NCI-H1048 (cell line): ENCODE measurements around the gene FOCAD.

Source experiments
- DNase-seq: peaks from one replicate; lab custom pipeline; 2025; lab: John Stamatoyannopoulos, UW

Gene FOCAD

GRCh38 chr9:21016701-21017491 is 332.8 kb downstream of the FOCAD start:
- no peak for DNase-seq

DNA sequence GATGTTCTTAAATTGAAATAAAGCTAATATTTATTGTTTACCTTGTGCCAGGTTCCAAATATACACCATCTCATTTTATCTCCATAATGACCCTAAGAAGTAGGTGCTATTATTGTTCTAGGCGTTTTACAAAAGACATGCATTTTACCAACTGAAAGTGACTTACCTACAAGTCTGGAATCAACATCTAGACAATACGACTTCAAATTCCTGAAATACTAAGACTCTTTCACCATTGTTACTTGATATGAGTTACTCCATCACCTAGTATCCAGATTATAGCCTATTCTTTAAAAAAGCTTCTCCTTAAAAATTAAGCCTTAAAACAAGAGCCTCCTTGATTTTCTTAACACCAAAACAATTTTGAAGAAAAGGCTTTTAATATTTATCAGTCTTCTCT is 334.1 kb downstream of the FOCAD start:
- DNase-seq, result no peak

DNA sequence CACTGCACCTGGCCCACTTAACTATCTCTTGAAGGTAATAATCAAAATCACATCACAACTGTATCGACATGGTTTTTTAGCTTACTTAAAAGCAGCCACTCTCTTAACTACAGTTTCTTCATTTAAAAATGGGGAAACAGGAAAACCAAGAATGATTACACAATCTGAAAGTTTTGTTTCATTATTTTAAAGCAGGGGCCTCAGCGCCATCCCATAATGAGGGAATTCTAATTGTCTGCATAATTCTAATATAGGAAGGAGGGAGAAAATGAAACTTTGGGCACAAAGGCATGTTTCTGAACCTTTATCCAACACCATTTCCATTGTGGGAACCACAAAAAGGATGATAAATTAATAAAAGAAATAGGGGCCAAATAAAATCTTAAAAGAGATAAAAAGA is 339.8 kb downstream of the FOCAD start:
- DNase-seq, result no peak

DNA sequence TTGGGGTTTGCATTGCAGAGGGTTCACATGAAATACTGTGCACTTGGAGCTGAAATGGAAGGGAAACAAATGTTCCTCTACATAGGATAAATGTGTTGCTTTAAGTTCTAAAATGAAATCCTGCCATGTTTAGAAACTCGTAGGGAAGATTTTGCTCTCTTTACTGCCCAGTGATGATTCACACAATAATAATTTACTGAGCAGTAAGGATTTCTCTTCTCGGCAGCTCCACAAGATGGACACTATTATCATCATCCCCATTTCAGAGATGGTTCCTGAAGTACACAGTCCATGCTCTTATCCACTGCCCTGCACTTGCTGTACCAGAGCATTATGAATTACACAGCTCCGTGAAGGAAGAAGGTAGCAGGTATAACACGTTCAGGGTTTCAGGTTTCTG is 343.2 kb downstream of the FOCAD start:
- no peak for DNase-seq

DNA sequence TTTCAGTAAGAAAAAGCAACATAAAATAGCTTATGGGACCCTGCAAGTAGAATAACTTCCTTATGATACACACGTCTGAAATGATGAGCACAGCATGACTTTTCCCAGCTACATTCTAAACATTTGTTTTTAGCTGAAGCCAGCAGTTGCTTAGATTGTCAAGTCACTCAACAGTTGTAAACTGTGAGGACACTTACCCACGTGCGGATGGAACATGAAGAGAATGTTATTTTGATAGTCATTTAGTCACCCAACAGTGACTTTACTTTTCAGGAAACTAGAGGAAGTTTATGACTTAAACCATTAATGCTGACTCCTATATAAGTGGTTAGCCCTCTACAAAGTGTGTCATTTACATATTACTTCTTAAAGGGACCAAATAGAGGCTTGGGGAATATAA is 344.4 kb downstream of the FOCAD start:
- no peak for DNase-seq

- no peak for DNase-seq
Observed at GRCh38 chr9:21029661-21030060, 345.6 kb downstream of the FOCAD start.

DNA sequence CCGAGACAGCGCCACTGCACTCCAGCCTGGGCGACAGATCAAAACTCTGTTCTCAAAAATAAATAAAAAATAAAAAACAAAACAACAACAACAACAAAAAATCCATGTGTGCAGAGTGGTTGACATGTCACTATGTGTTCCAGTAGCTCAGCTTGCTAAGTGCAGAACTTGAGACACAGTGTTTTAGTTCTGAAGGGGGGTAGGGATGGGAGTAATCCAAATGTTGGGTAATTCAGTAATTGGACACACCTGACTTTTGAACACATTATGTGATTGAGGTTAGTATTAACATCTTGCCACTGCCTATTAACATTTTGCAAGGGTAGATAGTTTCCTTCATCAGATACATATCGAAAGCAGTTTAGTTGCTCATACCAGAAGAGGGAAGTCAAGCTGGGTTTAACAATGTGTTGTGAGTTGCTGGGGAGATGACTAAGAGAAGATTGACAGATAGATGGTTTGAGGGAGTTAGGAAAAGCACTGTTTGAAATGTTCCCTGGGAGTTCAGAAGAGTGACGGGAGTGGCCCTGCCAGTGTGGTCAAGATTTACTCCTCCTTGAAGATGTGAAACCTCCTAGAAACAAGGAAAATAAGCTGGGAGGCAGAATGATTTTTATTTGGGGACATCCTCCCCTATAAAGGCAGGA is 346.5 kb downstream of the FOCAD start:
- no peak for DNase-seq

DNA sequence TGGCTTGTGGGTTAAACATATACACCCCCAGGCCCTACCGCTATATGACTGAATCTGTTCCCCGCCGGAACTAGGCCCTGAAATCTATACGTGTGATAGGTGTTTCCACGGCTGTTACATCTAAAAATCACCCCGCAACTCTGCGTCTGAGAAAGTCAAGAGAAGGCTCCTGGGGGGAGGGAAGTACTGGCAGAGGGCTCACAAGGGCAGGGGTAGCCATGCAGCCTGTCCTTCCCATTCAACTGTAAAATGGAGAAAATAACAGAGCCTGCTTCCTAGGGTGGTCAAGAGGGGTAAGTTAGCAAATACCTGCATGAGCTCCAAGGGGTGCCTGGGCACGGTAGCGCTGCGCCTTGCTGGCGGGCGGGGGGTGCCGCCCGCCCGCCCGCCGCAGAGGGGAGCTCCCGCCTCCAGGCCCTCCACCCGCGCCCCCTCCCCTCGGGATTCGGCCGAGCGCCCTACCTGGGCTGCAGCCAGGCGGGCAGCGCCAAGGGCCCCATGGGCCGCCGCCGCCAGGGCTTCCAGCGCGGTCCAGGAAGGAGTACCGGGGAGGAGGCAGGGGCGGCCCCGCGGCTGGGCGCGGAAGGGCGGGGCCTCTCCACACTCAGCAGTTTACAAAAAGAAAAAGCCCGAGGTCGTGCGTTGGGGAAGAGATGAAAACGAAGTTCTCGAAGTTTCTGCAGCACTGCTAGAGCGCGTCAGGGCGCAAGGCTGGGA is 347.2 kb downstream of the FOCAD start, which contains the start of gene HACD4:
Gene HACD4, minus strand, starts transcription at position 550 of the 717 bp plus-strand sequence. Its CDS starts 50 bp downstream, at position 500.
- DNase-seq, result no peak

DNA sequence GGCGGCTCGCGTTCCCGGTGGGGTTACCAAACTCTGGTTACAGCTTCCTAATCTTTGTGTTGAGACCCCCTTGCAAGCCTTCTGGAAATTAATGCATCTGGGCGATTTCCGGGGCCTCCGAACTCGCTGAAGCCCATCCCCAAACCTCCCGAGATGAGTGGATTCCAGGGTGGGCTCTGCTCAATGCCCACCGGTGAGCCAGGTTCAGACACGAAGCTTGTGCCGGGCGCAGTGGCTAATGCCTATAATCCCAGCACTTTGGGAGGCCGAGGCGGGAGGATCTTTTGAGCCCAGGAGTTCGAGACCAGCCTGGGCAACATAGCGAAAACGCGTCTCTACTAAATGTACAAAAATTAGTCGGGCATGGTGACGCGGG is 347.7 kb downstream of the FOCAD start:
- no peak for DNase-seq

- no peak for DNase-seq
Observed at GRCh38 chr9:21037278-21037677, 353.2 kb downstream of the FOCAD start.

- no peak for DNase-seq
Observed at GRCh38 chr9:21039302-21039701, 355.2 kb downstream of the FOCAD start.

DNA sequence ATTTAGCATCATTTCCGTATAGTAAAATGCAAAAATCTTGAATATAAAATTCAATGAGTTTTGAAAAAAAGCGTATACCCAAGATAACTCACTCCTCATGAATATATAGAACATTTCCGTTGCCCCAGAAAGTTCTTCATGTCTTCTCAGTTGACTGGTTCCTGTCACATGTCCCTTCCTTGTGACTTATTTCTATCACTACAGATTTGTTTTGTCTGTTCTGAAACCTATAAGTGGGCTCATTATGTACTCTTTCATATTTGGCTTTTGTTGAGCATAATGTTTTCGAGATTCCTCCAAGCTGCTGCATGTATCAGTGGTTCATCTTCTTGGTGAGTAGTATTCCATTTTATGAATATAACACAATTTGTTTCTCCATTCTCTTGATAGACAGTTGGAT is 358.4 kb downstream of the FOCAD start:
- DNase-seq, result no peak

DNA sequence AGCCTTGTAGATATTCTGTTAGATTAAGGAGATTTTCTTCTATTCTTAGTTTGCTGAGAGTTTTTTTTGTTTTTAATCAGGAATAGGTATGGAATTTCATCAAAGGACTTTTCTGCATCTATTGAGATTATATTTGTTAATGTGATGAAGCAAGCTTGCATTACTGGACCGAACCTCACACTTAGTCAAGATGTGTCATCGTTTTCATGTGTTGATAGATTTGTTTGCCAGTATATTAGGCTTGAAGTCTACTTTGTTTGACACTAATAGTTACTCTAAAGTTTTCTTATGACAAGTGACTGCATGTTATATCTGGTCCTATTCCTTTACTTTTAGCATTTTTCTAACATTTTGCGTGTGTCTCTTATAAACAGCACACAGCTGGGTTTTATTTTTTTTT is 359.8 kb downstream of the FOCAD start:
- no peak for DNase-seq
